ENCODE results near the gene KIF26B.

KIF26B gene

GRCh38 chr1:245216366-245217115 lies 61.8 kb downstream of the KIF26B start:
- no peak overlapping the region for H3K4me3 ChIP-seq (replicated peaks in 1 of 2; ENCODE audit: low read depth in 2 of 2, low read length in 2 of 2)
- no peak for DNase-seq (ENCODE audit: low read depth in 2 of 2)
- TF ChIP-seq, protein P1, sequence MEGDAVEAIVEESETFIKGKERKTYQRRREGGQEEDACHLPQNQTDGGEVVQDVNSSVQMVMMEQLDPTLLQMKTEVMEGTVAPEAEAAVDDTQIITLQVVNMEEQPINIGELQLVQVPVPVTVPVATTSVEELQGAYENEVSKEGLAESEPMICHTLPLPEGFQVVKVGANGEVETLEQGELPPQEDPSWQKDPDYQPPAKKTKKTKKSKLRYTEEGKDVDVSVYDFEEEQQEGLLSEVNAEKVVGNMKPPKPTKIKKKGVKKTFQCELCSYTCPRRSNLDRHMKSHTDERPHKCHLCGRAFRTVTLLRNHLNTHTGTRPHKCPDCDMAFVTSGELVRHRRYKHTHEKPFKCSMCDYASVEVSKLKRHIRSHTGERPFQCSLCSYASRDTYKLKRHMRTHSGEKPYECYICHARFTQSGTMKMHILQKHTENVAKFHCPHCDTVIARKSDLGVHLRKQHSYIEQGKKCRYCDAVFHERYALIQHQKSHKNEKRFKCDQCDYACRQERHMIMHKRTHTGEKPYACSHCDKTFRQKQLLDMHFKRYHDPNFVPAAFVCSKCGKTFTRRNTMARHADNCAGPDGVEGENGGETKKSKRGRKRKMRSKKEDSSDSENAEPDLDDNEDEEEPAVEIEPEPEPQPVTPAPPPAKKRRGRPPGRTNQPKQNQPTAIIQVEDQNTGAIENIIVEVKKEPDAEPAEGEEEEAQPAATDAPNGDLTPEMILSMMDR (IDR thresholded peaks at IDR 0.05; ENCODE audit: low read depth, low read length), result no peak

GRCh38 chr1:245217853-245218608 lies 63.2 kb downstream of the KIF26B start:
- H3K4me3 ChIP-seq (replicated peaks in 1 of 2; ENCODE audit: low read depth in 2 of 2, low read length in 2 of 2), result no peak overlapping the region
- TF ChIP-seq, protein P1 (IDR thresholded peaks at IDR 0.05; ENCODE audit: low read depth, low read length), result no peak
- DNase-seq (ENCODE audit: low read depth in 2 of 2), result no peak

DNA sequence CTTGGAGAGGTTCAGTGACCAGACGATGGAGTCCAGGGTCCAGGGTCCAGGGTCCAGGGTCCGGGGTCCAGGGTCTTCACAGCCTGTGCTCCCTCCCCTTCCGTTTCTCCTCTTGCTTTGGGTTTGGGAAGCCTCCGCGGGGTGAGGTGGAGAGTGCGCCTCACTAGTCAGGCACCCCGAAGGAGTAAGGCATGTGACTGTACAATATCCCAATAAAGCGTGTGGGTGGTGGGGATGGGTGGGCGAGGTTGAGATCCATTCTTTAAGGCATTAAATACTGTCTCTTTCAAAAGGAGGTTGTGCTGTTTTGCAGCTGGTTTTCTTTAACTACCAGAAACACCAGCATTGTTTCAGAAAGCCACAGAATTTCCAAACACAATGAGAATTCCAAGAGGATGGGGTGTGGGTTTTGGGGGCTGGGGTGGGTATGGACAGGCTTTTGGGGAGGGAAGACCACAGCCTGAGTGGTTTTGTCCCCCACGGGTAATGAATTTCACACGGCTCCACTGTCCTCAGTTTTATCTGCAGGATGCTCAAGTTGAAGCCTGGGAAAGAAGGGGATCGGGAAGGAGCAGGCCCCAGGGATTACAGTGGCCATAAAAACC lies 65.7 kb downstream of the KIF26B start:
- no peak overlapping the region for H3K4me3 ChIP-seq (replicated peaks in 1 of 2; ENCODE audit: low read depth in 2 of 2, low read length in 2 of 2)
- TF ChIP-seq, protein P1 (IDR thresholded peaks at IDR 0.05; ENCODE audit: low read depth, low read length), result no peak
- no peak for DNase-seq (ENCODE audit: low read depth in 2 of 2)

DNA sequence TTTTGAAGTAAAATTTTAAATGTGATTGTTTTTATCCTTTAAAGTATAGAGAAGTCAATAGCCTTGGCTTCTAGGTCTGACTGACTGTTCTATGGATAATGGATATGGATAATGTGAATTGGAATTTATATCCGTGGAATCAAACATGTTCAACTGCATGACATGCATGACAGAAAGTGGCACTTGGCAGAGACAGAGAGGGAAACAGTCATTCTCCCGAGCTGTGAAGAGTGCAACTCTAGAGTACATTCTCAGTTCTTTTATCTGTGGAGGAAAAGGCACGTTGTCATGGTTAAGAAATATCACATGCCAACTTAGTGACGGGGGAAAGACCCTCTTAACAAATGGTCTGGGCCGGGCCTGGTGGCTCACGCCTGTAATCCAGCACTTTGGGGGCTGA lies 67.0 kb downstream of the KIF26B start:
- DNase-seq (ENCODE audit: low read depth in 2 of 2), result no peak
- TF ChIP-seq, protein P1 (IDR thresholded peaks at IDR 0.05; ENCODE audit: low read depth, low read length), result no peak
- H3K4me3 ChIP-seq (replicated peaks in 1 of 2; ENCODE audit: low read depth in 2 of 2, low read length in 2 of 2), result no peak overlapping the region

- H3K4me3 ChIP-seq (replicated peaks in 1 of 2; ENCODE audit: low read depth in 2 of 2, low read length in 2 of 2), result no peak overlapping the region
- DNase-seq (ENCODE audit: low read depth in 2 of 2), result no peak
- TF ChIP-seq, protein P1 (IDR thresholded peaks at IDR 0.05; ENCODE audit: low read depth, low read length), result no peak
These were observed 68.3 kb downstream of the KIF26B start for GRCh38 chr1:245222931-245223595.

DNA sequence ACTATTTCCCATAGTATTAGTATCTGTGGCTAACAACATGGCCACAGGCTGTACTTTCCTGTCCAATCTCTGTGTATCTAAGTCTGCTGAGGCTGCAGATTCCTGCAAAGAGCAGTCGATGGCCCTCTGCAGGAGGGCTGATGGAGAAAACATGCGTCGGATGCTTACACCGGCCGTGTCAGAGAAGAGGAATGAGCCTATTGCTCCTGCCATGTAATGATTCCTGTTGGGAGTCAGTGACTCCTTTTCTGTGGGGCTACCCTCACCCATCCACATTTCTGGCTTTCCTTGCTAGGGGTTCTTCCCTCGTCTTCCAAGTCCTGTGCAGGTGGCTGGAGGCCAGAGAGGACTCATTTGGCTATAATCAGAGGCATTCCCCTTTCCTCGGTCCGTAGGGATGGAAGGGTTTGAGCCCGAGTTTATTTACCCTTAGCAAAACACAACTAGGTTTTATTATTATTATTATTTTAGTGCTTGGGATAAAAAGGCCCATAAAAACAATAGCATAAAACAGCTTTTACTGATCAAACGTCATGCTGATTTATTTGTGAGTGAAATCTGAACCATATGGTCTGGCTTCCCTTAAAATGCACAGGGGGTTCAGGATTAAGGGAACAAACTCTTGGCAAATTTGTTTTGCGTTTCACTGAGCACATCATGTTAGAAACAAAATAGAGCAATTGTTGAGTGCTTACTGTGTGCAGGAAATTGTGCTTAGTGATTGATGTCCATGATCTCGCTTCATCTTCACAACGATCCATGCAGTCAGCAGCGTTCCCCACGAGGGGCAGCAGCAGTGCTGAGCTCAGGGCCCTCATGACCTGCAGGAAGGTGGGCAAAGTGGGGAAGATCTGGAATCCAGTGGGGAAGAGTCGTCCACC lies 70.8 kb downstream of the KIF26B start:
- H3K4me3 ChIP-seq (replicated peaks in 1 of 2; ENCODE audit: low read depth in 2 of 2, low read length in 2 of 2), result no peak overlapping the region
- DNase-seq (ENCODE audit: low read depth in 2 of 2), result peak; percentile 19 to 25
- TF ChIP-seq, protein P1 (IDR thresholded peaks at IDR 0.05; ENCODE audit: low read depth, low read length), result no peak
